NK-92 (cell line): ENCODE measurements around the gene NALF2.

Source experiments
- DNase-seq: peaks from one replicate; lab custom pipeline; 2025; ENCODE audit not compliant: unreplicated experiment; lab: John Stamatoyannopoulos, UW

The NALF2 gene

DNA sequence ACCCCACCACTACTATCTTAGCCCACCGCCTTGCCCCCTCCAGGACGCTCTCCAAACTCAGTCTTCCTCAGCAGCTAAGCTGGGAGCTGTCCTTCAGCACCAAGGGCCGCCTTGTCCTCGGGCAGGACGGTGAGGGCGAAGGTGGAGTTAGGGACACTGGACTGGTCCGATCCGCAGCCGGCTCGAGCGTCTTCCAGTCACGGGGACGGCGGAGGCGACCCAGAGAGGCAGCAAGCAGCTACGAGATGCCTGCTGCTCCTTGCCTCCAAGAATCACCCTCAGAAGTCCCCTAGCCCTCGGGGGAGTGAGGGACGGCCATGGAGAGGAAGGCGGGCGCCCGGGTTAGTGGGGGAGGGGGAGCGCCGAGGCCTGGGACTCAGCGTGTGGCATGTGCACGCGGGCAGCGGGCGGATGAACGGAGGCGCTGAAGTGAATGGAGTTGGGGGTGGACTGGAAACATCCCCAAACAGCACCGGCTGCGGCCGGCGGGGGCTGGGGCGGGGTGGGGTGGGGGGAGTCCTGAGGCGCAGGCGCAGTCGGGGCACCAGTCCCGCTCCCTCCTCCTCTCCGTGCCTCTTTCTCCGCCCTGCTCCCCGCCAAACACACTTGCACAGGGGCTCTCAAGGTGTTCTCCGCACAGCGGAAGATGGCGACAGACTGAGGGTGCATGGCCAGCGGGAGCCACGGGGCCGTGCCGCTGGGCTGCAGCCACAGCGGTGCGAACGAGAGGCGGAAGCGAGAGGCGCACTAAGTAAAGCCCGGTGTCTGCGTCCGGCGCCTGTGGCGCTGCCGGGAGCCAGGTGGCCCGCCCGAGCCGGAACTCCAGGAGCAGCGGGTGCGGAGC, at the start of gene NALF2:
TSS of gene NALF2 (plus strand) at position 545 of the 844 bp plus-strand sequence. CDS start 957 bp downstream, outside the sequence.
- DNase-seq, result no peak

DNA sequence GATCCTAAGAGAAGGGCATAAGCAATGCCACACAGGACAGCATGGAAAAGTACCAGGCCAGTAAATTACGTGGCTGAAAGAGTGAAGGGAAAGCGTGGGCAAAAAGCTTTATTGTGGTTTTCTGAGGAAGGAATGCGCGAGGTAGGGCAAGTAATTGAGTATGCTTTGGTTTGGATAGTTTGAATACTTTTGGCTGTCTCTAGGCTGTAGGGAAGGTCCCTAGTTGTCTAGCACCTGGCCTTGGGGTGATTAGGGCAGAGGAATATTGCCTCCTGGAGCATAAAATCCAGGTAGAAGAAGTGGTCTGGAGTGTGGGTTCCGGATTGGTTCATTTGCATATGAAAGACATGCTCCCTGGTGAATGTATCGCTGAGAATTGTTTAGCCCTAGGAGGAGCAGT, 46.4 kb upstream of the NALF2 start:
- no peak for DNase-seq

DNA sequence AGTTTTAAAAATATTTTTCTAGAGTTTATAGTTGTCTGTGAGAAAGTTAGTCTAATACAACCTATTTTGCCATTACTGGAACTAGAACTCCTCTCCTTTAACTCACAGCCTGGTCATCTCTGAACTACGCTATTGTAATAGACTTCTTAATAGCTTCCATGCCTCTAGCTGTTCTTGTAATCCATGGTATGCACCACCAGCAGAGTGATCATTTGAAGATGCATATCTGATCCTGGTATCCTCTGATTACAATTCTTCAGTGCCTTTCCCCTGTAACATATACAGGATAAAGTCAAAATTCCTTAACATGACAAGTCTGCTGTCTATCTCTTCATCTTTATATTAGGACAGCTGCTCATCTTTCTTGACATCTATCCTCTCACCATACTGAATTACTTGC, 37.6 kb upstream of the NALF2 start:
- no peak for DNase-seq

- DNase-seq, result no peak
Observed at GRCh38 chrX:69469975-69470374, 34.2 kb upstream of the NALF2 start.

DNA sequence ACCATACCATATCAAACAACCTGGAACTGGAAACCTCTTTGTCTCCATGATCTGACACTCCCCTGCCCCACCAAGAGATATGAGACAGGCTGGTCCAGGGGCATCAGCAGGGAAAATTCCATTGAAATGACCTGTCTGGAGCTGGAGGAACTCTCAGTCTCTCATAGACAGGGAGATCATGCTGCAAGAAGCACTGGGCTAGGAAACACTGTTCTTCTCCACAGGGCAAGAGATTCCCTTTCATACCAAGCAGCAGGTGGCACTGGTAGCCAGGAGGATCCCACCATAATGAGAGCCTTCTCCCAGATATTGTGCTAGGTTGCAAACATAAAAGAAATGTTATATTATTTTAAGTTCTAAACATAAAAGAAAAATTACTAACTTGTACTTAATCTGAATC, 14.5 kb upstream of the NALF2 start:
- no peak for DNase-seq

DNA sequence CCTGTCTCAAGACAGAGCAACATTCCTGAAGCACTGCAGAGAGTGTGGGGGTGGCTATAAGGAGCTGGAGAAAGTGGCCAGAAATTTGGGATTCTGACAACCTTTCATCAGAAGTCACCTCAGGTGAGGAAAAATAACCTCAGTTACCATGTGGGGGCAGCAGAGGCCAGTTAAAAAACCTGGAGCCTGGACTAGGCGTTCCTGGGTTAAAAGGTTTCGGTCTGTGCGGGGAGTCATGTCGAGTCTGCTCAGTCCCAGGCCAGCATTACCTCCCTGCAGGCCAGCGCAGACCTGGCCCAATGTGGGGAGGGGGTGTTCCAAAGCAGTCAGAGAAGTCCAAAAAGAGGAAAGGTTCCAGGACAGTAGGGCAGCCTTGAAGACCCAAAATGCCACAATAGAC, 10.9 kb upstream of the NALF2 start:
- no peak for DNase-seq

- no peak for DNase-seq
Observed at GRCh38 chrX:69493766-69494165, 10.4 kb upstream of the NALF2 start.

DNA sequence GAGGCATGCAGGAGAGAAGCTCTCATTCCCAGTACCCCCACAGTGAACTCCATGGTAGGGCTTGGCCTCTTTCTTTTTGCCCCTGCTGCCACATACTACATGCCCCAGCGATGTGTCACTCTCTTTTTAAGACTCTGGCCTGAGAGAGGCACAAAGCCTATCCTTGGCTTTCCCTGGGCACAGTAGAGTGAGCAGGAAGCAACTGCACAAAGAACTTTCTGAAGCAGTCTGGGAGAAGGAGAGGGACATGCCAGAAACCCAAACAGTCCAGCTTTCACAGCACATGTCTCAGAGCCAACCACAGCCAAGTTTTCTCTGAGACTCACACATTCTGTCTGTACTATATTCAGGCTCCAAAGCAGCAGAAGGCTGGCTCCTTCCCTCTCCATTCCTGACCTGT, 7.9 kb upstream of the NALF2 start:
- DNase-seq, result no peak

GRCh38 chrX:69501429-69501828, 2.7 kb upstream of the NALF2 start:
- DNase-seq, result no peak

DNA sequence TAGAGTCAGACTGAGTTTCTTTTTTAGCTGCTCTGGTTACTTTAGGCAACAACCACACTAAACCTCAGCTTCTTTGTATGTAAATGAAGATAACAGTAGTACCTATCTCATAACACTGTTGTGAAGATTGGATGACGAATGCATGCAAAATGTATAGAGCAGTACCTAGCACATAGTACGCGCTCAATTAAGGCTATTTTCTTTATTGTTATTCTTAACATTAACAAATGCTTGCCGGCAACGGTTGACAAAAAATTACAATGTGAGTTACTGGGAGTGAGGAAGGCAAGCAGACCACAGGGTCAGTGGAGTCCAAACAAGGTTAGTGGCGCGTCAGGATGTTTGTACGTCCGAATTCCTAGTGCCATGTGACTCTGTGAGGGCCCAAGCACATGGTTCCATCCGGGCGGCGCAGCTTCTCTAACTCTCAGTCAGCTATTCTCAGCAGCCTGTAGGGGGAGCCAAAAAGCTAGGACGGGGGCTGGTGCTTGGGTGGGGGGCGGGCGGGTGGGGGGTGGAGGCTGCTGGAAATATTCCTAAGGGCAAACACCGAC, 821 bp upstream of the NALF2 start:
- no peak for DNase-seq

GRCh38 chrX:69504626-69505612, 793 bp downstream of the NALF2 start:
- no peak for DNase-seq

DNA sequence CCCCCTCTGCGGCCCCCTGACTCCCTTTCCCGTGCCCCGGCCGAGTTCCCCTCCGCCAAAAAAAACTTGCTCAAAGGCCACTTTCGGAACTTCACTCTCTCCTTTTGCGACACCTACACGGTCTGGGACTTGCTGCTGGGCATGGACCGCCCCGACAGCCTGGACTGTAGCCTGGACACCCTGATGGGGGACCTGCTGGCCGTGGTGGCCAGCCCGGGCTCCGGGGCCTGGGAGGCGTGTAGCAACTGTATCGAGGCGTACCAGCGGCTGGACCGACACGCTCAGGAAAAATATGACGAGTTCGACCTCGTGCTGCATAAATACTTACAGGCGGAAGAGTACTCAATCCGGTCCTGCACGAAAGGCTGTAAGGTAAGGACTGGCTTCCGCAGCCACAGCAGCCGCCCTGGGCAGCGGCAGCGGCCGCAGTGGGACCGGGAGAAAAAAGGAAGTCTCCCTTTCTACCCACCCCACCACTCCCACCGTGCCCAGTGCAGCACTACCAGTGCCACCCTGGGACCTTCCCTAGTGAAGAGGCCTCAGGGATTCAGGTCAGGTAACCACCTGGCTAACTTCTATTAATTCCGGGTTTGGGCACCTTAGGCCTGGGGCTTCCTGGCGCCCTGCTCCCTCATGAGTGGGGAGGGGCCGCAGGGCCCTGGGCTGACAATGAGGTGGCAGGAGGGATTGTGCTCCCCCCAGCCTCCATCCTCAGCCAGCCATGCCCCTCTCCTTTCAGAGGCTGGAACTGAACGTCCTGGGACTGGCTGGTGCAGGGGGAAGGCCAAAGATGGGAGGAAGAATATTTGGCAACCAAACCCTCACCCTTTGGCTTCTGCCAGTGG, 1.9 kb downstream of the NALF2 start:
- no peak for DNase-seq

- DNase-seq, result no peak
Observed at GRCh38 chrX:69506617-69507499, 2.7 kb downstream of the NALF2 start.

- no peak for DNase-seq
Observed at GRCh38 chrX:69507500-69507789, 3.3 kb downstream of the NALF2 start.

- no peak for DNase-seq
Observed at GRCh38 chrX:69508610-69509009, 4.5 kb downstream of the NALF2 start.

DNA sequence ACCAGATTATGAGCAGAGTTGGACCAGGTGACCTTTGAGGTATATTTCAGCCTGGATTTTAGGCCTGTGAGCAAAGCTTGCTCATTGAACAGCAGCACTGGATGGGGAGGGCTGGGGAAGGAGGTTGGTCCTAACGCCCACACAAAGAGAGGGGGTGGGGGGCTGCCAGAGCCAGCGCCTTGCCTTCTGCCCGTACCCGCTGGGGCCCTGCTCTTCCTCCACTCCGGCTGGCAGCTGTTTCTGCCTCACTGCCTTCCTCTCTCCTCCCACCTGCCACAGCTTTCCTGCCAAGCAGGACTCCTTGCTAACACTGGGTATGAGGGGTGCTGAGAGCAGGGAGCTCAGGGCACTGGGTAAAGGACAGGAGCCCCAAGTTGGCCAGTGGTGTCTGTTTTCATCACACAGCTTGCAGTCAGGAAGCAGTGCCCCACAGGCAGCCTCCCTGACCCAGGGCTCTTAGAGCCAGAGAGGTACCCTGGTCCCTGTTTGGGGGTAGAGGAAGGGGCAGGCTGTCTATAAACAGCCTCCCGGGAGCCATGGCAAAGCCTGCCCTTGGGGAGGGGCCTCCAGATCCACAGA, 6.1 kb downstream of the NALF2 start:
- DNase-seq, result no peak

DNA sequence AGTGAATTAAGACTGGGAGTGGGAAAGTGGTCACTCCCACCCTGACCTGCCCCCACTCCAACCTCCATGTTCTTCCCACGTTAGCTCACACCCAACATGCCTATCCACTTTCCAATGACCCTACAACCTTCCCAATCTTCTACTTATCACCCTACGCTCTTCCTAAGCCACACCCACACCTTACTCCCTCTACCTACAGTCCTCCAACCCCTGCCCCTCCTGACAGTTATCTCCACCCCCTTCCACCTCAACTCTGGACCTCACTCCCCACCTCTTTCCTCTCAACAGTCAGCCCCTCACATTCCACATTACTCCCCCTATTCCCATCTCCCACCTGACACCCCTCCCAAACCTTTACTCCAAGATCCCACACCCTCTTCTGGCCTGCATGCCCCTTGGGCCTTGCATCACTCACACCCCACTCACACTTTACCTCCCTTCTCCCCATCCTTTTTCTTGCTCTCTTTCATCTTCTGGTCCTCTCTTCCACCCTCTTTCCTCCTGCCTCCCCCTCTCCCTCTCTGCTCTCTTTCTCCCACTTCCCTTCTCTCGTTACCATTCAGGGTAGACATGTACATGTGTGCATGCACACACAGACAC, 6.9 kb downstream of the NALF2 start:
- no peak for DNase-seq

DNA sequence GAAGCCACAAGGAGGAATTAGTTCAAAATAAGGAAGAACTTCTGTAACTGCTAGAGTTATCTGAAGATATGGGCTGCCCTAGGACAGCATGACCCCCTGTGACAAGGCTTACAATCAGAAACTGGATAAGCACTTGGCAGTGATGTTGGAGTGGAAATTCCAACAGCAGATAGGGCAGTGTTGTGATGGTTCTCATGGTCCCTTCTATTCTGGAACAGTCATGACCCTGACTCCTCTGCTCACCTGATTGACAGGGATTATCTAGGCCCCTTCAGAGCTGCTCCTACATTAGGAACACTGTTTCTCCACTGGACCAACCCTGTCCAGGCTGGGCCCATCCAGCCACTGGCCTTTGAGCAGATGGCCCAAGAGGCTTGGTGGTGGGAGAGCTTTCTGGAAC, 17.9 kb downstream of the NALF2 start:
- no peak for DNase-seq

- no peak for DNase-seq
Observed at GRCh38 chrX:69523314-69523713, 19.2 kb downstream of the NALF2 start.
